Activated T-cell treated with anti-CD3 and anti-CD28 coated beads, Interleukin-2, amount 50 U/mL, for 24 hours (primary cell): ENCODE results near the gene RBM44.
A peak's percentile ranks its signal among the peaks of the same experiment; 100 is the strongest.
"Not testable (repeated sequence)": the region's sequence is repeated elsewhere in the genome, so short reads cannot be mapped to it uniquely, and the experiment has no call there.

ENCODE experiments used
- DNase-seq: peaks from one replicate; pipeline ENCODE4 v3.0.0-alpha.2; 2020
- H3K27ac Mint-ChIP-seq: 2 replicates; pipeline ENCODE4 v1.8.0; 2020; ENCODE audit warnings: mild to moderate bottlenecking, mixed read lengths
- H3K27me3 Mint-ChIP-seq: 2 replicates; pipeline ENCODE4 v1.8.0; 2020; ENCODE audit warnings: mixed read lengths
- H3K36me3 Mint-ChIP-seq: 2 replicates; pipeline ENCODE4 v1.8.0; 2020; ENCODE audit warnings: low read depth, mixed read lengths
- H3K4me1 Mint-ChIP-seq: 2 replicates; pipeline ENCODE4 v1.8.0; 2020; ENCODE audit warnings: low read depth, mixed read lengths
- H3K4me3 Mint-ChIP-seq: 2 replicates; pipeline ENCODE4 v1.8.0; 2020; ENCODE audit warnings: mild to moderate bottlenecking, moderate library complexity, mixed read lengths
- H3K9me3 Mint-ChIP-seq: 2 replicates; pipeline ENCODE4 v1.8.0; 2020; ENCODE audit warnings: mixed read lengths

RBM44 gene

GRCh38 chr2:237806334-237806733, 7.8 kb downstream of the RBM44 start:
- no peaks in the 10 kb centered on the region for H3K36me3 Mint-ChIP-seq
- H3K4me1 Mint-ChIP-seq = peaks cover 5% of the 10 kb centered on the region
- no peak overlapping the region for H3K27ac Mint-ChIP-seq
- H3K27me3 Mint-ChIP-seq = no peaks in the 10 kb centered on the region
- H3K4me3 Mint-ChIP-seq = no peak overlapping the region
- DNase-seq = no peak
- H3K9me3 Mint-ChIP-seq = no peaks in the 10 kb centered on the region

GRCh38 chr2:237815637-237816036, 17.1 kb downstream of the RBM44 start:
- Mint-ChIP-seq H3K4me1 (peaks cover 23% of the 10 kb centered on the region), H3K9me3 (no peaks in the 10 kb centered on the region), H3K36me3 (no peaks in the 10 kb centered on the region), H3K27me3 (no peaks in the 10 kb centered on the region), H3K27ac (peak overlapping the region; percentile 57), H3K4me3 (no peak overlapping the region)
- no peak for DNase-seq

GRCh38 chr2:237816531-237816930, 18.0 kb downstream of the RBM44 start:
- H3K9me3 Mint-ChIP-seq = no peaks in the 10 kb centered on the region
- no peak for DNase-seq
- H3K27ac Mint-ChIP-seq = no peak overlapping the region
- no peak overlapping the region for H3K4me3 Mint-ChIP-seq
- no peaks in the 10 kb centered on the region for H3K36me3 Mint-ChIP-seq
- H3K27me3 Mint-ChIP-seq = no peaks in the 10 kb centered on the region
- peaks cover 23% of the 10 kb centered on the region for H3K4me1 Mint-ChIP-seq

GRCh38 chr2:237818066-237818473, 19.5 kb downstream of the RBM44 start:
- DNase-seq = no peak
- H3K4me1 Mint-ChIP-seq = peaks cover 23% of the 10 kb centered on the region
- H3K27ac Mint-ChIP-seq = no peak overlapping the region
- H3K4me3 Mint-ChIP-seq = no peak overlapping the region
- no peaks in the 10 kb centered on the region for H3K9me3 Mint-ChIP-seq
- no peaks in the 10 kb centered on the region for H3K36me3 Mint-ChIP-seq
- no peaks in the 10 kb centered on the region for H3K27me3 Mint-ChIP-seq

GRCh38 chr2:237819231-237819630, 20.7 kb downstream of the RBM44 start:
- Mint-ChIP-seq H3K9me3 (no peaks in the 10 kb centered on the region), H3K36me3 (no peaks in the 10 kb centered on the region), H3K4me1 (peaks cover 23% of the 10 kb centered on the region), H3K27ac (no peak overlapping the region), H3K4me3 (no peak overlapping the region), H3K27me3 (no peaks in the 10 kb centered on the region)
- DNase-seq = no peak

- H3K36me3 Mint-ChIP-seq = no peaks in the 10 kb centered on the region
- no peak overlapping the region for H3K27ac Mint-ChIP-seq
- DNase-seq = no peak
- no peaks in the 10 kb centered on the region for H3K9me3 Mint-ChIP-seq
- no peaks in the 10 kb centered on the region for H3K27me3 Mint-ChIP-seq
- H3K4me3 Mint-ChIP-seq = no peak overlapping the region
- peaks cover 20% of the 10 kb centered on the region for H3K4me1 Mint-ChIP-seq
Observed at GRCh38 chr2:237820421-237820820, 21.8 kb downstream of the RBM44 start.

- Mint-ChIP-seq H3K9me3 (no peaks in the 10 kb centered on the region), H3K36me3 (no peaks in the 10 kb centered on the region), H3K27me3 (no peaks in the 10 kb centered on the region), H3K27ac (no peak overlapping the region), H3K4me3 (no peak overlapping the region), H3K4me1 (peaks cover 3% of the 10 kb centered on the region)
- no peak for DNase-seq
Observed at GRCh38 chr2:237823544-237823943, 25.0 kb downstream of the RBM44 start.

- Mint-ChIP-seq H3K36me3 (no peaks in the 10 kb centered on the region), H3K4me1 (peaks cover 2% of the 10 kb centered on the region), H3K4me3 (no peak overlapping the region), H3K9me3 (no peaks in the 10 kb centered on the region), H3K27ac (no peak overlapping the region), H3K27me3 (no peaks in the 10 kb centered on the region)
- no peak for DNase-seq
Observed at GRCh38 chr2:237824085-237824484, 25.5 kb downstream of the RBM44 start.

GRCh38 chr2:237827421-237827987, 28.9 kb downstream of the RBM44 start:
- no peaks in the 10 kb centered on the region for H3K9me3 Mint-ChIP-seq
- H3K4me3 Mint-ChIP-seq = no peak overlapping the region
- no peaks in the 10 kb centered on the region for H3K4me1 Mint-ChIP-seq

GRCh38 chr2:237830522-237830921, 31.9 kb downstream of the RBM44 start:
- Mint-ChIP-seq H3K27ac (no peak overlapping the region), H3K27me3 (no peaks in the 10 kb centered on the region), H3K4me3 (no peak overlapping the region), H3K36me3 (no peaks in the 10 kb centered on the region), H3K4me1 (no peaks in the 10 kb centered on the region), H3K9me3 (no peaks in the 10 kb centered on the region)
- DNase-seq = no peak

More at GRCh38 chr2:237827421-237827987, 28.9 kb downstream of the RBM44 start:
- Mint-ChIP-seq H3K27ac (no peak overlapping the region), H3K27me3 (no peaks in the 10 kb centered on the region), H3K36me3 (no peaks in the 10 kb centered on the region)
- no peak for DNase-seq

- no peaks in the 10 kb centered on the region for H3K4me1 Mint-ChIP-seq
- no peaks in the 10 kb centered on the region for H3K36me3 Mint-ChIP-seq
- H3K27ac Mint-ChIP-seq = no peak overlapping the region
- H3K9me3 Mint-ChIP-seq = no peaks in the 10 kb centered on the region
- DNase-seq = no peak
- H3K4me3 Mint-ChIP-seq = no peak overlapping the region
- H3K27me3 Mint-ChIP-seq = no peaks in the 10 kb centered on the region
Observed at GRCh38 chr2:237833546-237833945, 35.0 kb downstream of the RBM44 start.

- Mint-ChIP-seq H3K4me1 (no peaks in the 10 kb centered on the region), H3K27ac (no peak overlapping the region), H3K36me3 (no peaks in the 10 kb centered on the region), H3K27me3 (no peaks in the 10 kb centered on the region), H3K4me3 (no peak overlapping the region), H3K9me3 (no peaks in the 10 kb centered on the region)
- no peak for DNase-seq
Observed at GRCh38 chr2:237835372-237835771, 36.8 kb downstream of the RBM44 start.

GRCh38 chr2:237841051-237841450, 42.5 kb downstream of the RBM44 start:
- DNase-seq = no peak
- H3K9me3 Mint-ChIP-seq = no peaks in the 10 kb centered on the region
- H3K36me3 Mint-ChIP-seq = no peaks in the 10 kb centered on the region
- no peak overlapping the region for H3K27ac Mint-ChIP-seq
- H3K4me3 Mint-ChIP-seq = no peak overlapping the region
- H3K4me1 Mint-ChIP-seq = no peaks in the 10 kb centered on the region
- H3K27me3 Mint-ChIP-seq = no peaks in the 10 kb centered on the region

GRCh38 chr2:237848940-237849339, 50.4 kb downstream of the RBM44 start:
- H3K27ac Mint-ChIP-seq, DNase-seq, H3K4me1 Mint-ChIP-seq, H3K9me3 Mint-ChIP-seq, H3K36me3 Mint-ChIP-seq, H3K27me3 Mint-ChIP-seq, H3K4me3 Mint-ChIP-seq: not testable (repeated sequence)

GRCh38 chr2:237854295-237854694, 55.7 kb downstream of the RBM44 start:
- no peak overlapping the region for H3K4me3 Mint-ChIP-seq
- peaks cover 14% of the 10 kb centered on the region for H3K27me3 Mint-ChIP-seq
- H3K4me1 Mint-ChIP-seq = peaks cover 8% of the 10 kb centered on the region
- H3K27ac Mint-ChIP-seq = no peak overlapping the region
- DNase-seq = no peak
- H3K9me3 Mint-ChIP-seq = no peaks in the 10 kb centered on the region
- no peaks in the 10 kb centered on the region for H3K36me3 Mint-ChIP-seq

GRCh38 chr2:237857791-237858190, 59.2 kb downstream of the RBM44 start:
- H3K4me1 Mint-ChIP-seq = peaks cover 16% of the 10 kb centered on the region
- no peaks in the 10 kb centered on the region for H3K9me3 Mint-ChIP-seq
- H3K27ac Mint-ChIP-seq = no peak overlapping the region
- H3K27me3 Mint-ChIP-seq = peaks cover 44% of the 10 kb centered on the region
- no peak for DNase-seq
- no peak overlapping the region for H3K4me3 Mint-ChIP-seq
- no peaks in the 10 kb centered on the region for H3K36me3 Mint-ChIP-seq
